Epithelial cell of esophagus (primary cell): ENCODE data around the gene CPTP.

ENCODE experiments used
- DNase-seq: peaks from one replicate; pipeline ENCODE4 v3.0.0; 2010; ENCODE audit warnings: low read depth
- H3K4me3 ChIP-seq: 2 replicates; pipeline ENCODE4 v1.5.1; 2011; ENCODE audit warnings: mild to moderate bottlenecking, low read length, control low read depth
- CTCF ChIP-seq: IDR thresholded peaks from 2 replicates; pipeline ENCODE4 v1.5.1; 2011; ENCODE audit warnings: low read depth, mild to moderate bottlenecking, low read length, control low read depth, inconsistent platforms; ENCODE audit not compliant: insufficient read depth; ENCODE audit errors: missing control alignments

The CPTP gene

GRCh38 chr1:1324084-1324523 is 498 bp upstream of the CPTP start:
- TF ChIP-seq CTCF: no peak
- peak overlapping the region; percentile 67 for H3K4me3 ChIP-seq
- DNase-seq: no peak

GRCh38 chr1:1325288-1326074 is 879 bp downstream of the CPTP start:
- DNase-seq: peak; percentile 73
- TF ChIP-seq CTCF: no peak
- H3K4me3 ChIP-seq: peak overlapping the region; percentile 78

- no peak for TF ChIP-seq CTCF
- DNase-seq: no peak
- H3K4me3 ChIP-seq: peak overlapping the region; percentile 78
These were observed 1.5 kb downstream of the CPTP start for GRCh38 chr1:1326075-1326605.

GRCh38 chr1:1327291-1327690 is 2.7 kb downstream of the CPTP start:
- no peak for TF ChIP-seq CTCF
- H3K4me3 ChIP-seq: no peak overlapping the region

GRCh38 chr1:1328254-1328653 is 3.7 kb downstream of the CPTP start:
- no peak overlapping the region for H3K4me3 ChIP-seq
- no peak for DNase-seq
- no peak for TF ChIP-seq CTCF

More at GRCh38 chr1:1327291-1327690, 2.7 kb downstream of the CPTP start:
- no peak for DNase-seq

GRCh38 chr1:1329304-1330210 is 5.0 kb downstream of the CPTP start:
- TF ChIP-seq CTCF: no peak
- no peak for DNase-seq
- H3K4me3 ChIP-seq: no peak overlapping the region
